GM23338 (cell line): ENCODE measurements around the gene LMOD1.

ENCODE experiments used
- CREB1 ChIP-seq: fragments of 250-450 bp; sonication (Bioruptor Pico); IDR thresholded peaks from 2 replicates; pipeline ENCODE4 v1.5.0; 2020; ENCODE audit warnings: low read depth, mild to moderate bottlenecking, moderate library complexity
- CTCF ChIP-seq, 2 experiments: fragments of 200-600 bp in 1 of 2; sonication (generic) in 1 of 2; conservative IDR thresholded peaks; 2 replicates each; pipeline versions ENCODE4 v1.5.1 to v1.6.1; 2016 to 2017; ENCODE audit warnings: antibody characterized with exemption in 2 of 2, low read depth in 2 of 2, mild to moderate bottlenecking in 2 of 2, moderate library complexity in 1 of 2
- ETS1 ChIP-seq: IDR thresholded peaks from 2 replicates; pipeline ENCODE4 v1.6.1; 2016; ENCODE audit warnings: antibody characterized with exemption
- EZH2 ChIP-seq: fragments of 200-600 bp; sonication (generic); IDR thresholded peaks from one replicate; pipeline ENCODE4 v1.8.0; 2017; ENCODE audit warnings: antibody characterized with exemption, mild to moderate bottlenecking, low read depth; ENCODE audit not compliant: unreplicated experiment
- EZH2phosphoT487 ChIP-seq: fragments of 200-600 bp; sonication (generic); IDR thresholded peaks from one replicate; pipeline ENCODE4 v1.8.1; 2018; ENCODE audit warnings: antibody characterized with exemption; ENCODE audit not compliant: unreplicated experiment
- JUNB ChIP-seq: IDR thresholded peaks from one replicate; pipeline ENCODE4 v1.6.1; 2016; ENCODE audit warnings: antibody characterized with exemption; ENCODE audit not compliant: unreplicated experiment
- NANOG ChIP-seq: IDR thresholded peaks from 2 replicates; pipeline ENCODE4 v1.6.1; 2016; ENCODE audit warnings: antibody characterized with exemption, borderline replicate concordance
- POLR2AphosphoS5 ChIP-seq: IDR thresholded peaks from 2 replicates; pipeline ENCODE4 v1.6.1; 2016; ENCODE audit warnings: antibody characterized with exemption, low read depth
- STAT1 ChIP-seq: IDR thresholded peaks from one replicate; pipeline ENCODE4 v1.6.1; 2016; ENCODE audit warnings: antibody characterized with exemption; ENCODE audit not compliant: unreplicated experiment
- ZNF114 ChIP-seq: fragments of 250-450 bp; sonication (Bioruptor Pico); IDR thresholded peaks from 2 replicates; pipeline ENCODE4 v1.5.0; 2020; ENCODE audit warnings: mild to moderate bottlenecking, moderate library complexity
- ZNF331 ChIP-seq: fragments of 250-450 bp; sonication (Bioruptor Pico); IDR thresholded peaks from 2 replicates; pipeline ENCODE4 v1.5.0; 2020; ENCODE audit warnings: low read depth, mild to moderate bottlenecking, moderate library complexity
- TF ChIP-seq, protein P1 (sequence below): IDR thresholded peaks from one replicate; pipeline ENCODE4 v1.6.1; 2018; ENCODE audit warnings: antibody characterized with exemption; ENCODE audit not compliant: unreplicated experiment
- TF ChIP-seq, protein P2 (sequence below): fragments of 250-450 bp; sonication (Bioruptor Pico); IDR thresholded peaks from 2 replicates; pipeline ENCODE4 v1.5.0; 2020; ENCODE audit warnings: mild to moderate bottlenecking, moderate library complexity

DNA sequence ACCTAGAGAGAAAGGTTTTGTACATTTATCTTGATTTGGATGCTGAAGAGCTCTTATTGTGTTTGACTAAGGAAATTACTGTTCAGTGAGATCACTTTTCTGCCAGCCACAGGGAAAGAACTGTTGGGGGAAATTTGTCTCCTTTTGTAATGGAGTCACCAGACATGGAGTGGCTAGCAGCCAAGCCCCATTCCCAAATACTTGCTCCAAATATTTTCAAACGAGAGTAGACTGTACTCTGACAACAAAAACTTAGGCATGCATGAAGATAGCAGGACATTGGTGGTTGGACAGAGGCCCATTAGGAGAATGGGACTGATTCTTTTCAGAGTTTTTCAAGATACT, 96.3 kb downstream of the LMOD1 start:
- TF ChIP-seq CTCF (conservative IDR thresholded peaks at IDR 0.05; ENCODE audit: low read depth in 2 of 2): no peak
- TF ChIP-seq POLR2AphosphoS5: no peak
- TF ChIP-seq, protein P1, sequence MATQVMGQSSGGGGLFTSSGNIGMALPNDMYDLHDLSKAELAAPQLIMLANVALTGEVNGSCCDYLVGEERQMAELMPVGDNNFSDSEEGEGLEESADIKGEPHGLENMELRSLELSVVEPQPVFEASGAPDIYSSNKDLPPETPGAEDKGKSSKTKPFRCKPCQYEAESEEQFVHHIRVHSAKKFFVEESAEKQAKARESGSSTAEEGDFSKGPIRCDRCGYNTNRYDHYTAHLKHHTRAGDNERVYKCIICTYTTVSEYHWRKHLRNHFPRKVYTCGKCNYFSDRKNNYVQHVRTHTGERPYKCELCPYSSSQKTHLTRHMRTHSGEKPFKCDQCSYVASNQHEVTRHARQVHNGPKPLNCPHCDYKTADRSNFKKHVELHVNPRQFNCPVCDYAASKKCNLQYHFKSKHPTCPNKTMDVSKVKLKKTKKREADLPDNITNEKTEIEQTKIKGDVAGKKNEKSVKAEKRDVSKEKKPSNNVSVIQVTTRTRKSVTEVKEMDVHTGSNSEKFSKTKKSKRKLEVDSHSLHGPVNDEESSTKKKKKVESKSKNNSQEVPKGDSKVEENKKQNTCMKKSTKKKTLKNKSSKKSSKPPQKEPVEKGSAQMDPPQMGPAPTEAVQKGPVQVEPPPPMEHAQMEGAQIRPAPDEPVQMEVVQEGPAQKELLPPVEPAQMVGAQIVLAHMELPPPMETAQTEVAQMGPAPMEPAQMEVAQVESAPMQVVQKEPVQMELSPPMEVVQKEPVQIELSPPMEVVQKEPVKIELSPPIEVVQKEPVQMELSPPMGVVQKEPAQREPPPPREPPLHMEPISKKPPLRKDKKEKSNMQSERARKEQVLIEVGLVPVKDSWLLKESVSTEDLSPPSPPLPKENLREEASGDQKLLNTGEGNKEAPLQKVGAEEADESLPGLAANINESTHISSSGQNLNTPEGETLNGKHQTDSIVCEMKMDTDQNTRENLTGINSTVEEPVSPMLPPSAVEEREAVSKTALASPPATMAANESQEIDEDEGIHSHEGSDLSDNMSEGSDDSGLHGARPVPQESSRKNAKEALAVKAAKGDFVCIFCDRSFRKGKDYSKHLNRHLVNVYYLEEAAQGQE: no peak
- no peak for TF ChIP-seq ZNF114 (CRISPR knock-in tag)
- TF ChIP-seq EZH2phosphoT487: no peak
- no peak for TF ChIP-seq NANOG
- TF ChIP-seq ZNF331 (CRISPR knock-in tag): no peak
- TF ChIP-seq JUNB: no peak
- TF ChIP-seq EZH2: no peak
- no peak for TF ChIP-seq CREB1 (CRISPR knock-in tag)
- no peak for TF ChIP-seq ETS1
- TF ChIP-seq STAT1: no peak
- TF ChIP-seq, protein P2, sequence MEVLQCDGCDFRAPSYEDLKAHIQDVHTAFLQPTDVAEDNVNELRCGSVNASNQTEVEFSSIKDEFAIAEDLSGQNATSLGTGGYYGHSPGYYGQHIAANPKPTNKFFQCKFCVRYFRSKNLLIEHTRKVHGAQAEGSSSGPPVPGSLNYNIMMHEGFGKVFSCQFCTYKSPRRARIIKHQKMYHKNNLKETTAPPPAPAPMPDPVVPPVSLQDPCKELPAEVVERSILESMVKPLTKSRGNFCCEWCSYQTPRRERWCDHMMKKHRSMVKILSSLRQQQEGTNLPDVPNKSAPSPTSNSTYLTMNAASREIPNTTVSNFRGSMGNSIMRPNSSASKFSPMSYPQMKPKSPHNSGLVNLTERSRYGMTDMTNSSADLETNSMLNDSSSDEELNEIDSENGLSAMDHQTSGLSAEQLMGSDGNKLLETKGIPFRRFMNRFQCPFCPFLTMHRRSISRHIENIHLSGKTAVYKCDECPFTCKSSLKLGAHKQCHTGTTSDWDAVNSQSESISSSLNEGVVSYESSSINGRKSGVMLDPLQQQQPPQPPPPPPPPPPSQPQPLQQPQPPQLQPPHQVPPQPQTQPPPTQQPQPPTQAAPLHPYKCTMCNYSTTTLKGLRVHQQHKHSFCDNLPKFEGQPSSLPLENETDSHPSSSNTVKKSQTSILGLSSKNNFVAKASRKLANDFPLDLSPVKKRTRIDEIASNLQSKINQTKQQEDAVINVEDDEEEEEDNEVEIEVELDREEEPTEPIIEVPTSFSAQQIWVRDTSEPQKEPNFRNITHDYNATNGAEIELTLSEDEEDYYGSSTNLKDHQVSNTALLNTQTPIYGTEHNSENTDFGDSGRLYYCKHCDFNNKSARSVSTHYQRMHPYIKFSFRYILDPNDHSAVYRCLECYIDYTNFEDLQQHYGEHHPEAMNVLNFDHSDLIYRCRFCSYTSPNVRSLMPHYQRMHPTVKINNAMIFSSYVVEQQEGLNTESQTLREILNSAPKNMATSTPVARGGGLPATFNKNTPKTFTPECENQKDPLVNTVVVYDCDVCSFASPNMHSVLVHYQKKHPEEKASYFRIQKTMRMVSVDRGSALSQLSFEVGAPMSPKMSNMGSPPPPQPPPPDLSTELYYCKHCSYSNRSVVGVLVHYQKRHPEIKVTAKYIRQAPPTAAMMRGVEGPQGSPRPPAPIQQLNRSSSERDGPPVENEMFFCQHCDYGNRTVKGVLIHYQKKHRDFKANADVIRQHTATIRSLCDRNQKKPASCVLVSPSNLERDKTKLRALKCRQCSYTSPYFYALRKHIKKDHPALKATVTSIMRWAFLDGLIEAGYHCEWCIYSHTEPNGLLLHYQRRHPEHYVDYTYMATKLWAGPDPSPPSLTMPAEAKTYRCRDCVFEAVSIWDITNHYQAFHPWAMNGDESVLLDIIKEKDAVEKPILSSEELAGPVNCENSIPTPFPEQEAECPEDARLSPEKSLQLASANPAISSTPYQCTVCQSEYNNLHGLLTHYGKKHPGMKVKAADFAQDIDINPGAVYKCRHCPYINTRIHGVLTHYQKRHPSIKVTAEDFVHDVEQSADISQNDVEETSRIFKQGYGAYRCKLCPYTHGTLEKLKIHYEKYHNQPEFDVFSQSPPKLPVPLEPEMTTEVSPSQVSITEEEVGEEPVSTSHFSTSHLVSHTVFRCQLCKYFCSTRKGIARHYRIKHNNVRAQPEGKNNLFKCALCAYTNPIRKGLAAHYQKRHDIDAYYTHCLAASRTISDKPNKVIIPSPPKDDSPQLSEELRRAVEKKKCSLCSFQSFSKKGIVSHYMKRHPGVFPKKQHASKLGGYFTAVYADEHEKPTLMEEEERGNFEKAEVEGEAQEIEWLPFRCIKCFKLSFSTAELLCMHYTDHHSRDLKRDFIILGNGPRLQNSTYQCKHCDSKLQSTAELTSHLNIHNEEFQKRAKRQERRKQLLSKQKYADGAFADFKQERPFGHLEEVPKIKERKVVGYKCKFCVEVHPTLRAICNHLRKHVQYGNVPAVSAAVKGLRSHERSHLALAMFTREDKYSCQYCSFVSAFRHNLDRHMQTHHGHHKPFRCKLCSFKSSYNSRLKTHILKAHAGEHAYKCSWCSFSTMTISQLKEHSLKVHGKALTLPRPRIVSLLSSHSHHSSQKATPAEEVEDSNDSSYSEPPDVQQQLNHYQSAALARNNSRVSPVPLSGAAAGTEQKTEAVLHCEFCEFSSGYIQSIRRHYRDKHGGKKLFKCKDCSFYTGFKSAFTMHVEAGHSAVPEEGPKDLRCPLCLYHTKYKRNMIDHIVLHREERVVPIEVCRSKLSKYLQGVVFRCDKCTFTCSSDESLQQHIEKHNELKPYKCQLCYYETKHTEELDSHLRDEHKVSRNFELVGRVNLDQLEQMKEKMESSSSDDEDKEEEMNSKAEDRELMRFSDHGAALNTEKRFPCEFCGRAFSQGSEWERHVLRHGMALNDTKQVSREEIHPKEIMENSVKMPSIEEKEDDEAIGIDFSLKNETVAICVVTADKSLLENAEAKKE (CRISPR knock-in tag): no peak
